Measurements from ENCODE around the gene NMRK1. TPM values are rescaled to one million over a fixed set of nuclear protein-coding genes. Genes with fewer than 3 reads are reported as not detected.

Gene NMRK1
- total and polyA plus RNA-seq, 2 of the 13 experiments (the other 11 are each of a cell fraction or from before 2014, with no cell fraction given): 9.1 to 12.9 TPM

DNA sequence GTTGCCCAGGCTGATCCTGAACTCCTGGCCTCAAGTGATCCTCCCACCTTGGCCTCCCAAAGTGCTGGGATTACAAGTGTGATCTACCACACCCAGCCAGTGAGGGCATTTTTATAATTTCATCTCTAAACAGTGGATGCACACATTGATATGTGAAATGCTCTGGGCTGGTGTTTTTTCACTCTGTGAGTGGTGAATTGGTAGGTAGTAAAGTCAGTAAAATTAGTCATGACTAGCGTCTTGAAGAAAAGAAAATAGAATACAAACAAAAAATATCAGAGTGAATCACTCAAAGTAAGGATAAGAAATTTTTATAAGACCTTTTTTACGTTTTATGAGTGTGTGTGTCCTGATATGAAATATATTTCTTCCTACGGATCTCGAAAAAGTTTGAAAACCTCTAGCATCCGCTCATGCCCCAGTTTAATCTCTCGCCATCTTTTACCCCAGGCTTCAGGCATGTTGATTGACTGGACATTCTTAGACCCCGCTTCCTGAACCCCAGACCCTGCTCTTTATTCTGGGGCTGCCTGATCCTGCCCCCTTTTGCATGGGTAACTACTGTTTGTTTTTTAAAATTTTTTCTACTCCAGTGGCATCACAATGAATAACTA lies 14.3 kb upstream of the NMRK1 start (continued):
- TF ChIP-seq KIAA2018 (CRISPR knock-in tag; IDR thresholded peaks at IDR 0.05; ENCODE audit: borderline replicate concordance): no peak
- no peak for TF ChIP-seq CCDC6 (CRISPR knock-in tag; IDR thresholded peaks at IDR 0.05)

- intact Hi-C loops (cut with micrococcal nuclease; ENCODE audit: unreplicated experiment) (no loop called here), in situ Hi-C loops (cut with HindIII; ENCODE audit: extremely low pct_ligation_motif_present, low pct_unique_long_range_greater_than_20kb) (no loop called here)
- Histone ChIP-seq H3K4me3 (replicated peaks in 1 of 3; ENCODE audit: insufficient read depth in 1 of 3, low read depth in 2 of 3, low read length in 3 of 3) (no peak overlapping the region), H3K9me3 (ENCODE audit: low read length) (no peaks in the 10 kb centered on the region), H2AFZ (ENCODE audit: low read length) (no peak overlapping the region), H3K27me3 (ENCODE audit: control insufficient read depth in 1 of 2, insufficient read depth in 2 of 2, low read length in 2 of 2) (no peaks in the 10 kb centered on the region), H3K4me1 (ENCODE audit: insufficient read depth, low read length) (peaks cover 24% of the 10 kb centered on the region), H4K20me1 (ENCODE audit: insufficient read depth, low read length) (no peaks in the 10 kb centered on the region), H3K4me2 (ENCODE audit: low read depth, low read length) (no peak overlapping the region), H3K9ac (ENCODE audit: insufficient read depth, low read depth, low read length) (no peak overlapping the region), H3K79me2 (ENCODE audit: insufficient read depth, low read length) (peaks cover 2% of the 10 kb centered on the region), H3K27ac (ENCODE audit: extremely low read length, insufficient read depth, low read length) (no peak overlapping the region), H3K36me3 (replicated peaks in 1 of 2; ENCODE audit: control insufficient read depth in 1 of 2, insufficient read depth in 2 of 2, low read length in 2 of 2) (no peaks in the 10 kb centered on the region)
- POLR2A ChIA-PET: interaction anchor here (1.3 kb wide), 1 partner anchor 13 kb away, joined by 3 read pairs; the partner anchor contains the start of genes NMRK1 and OSTF1
- 67% methylated on average over 9 of the region's 9 CpGs for WGBS (ENCODE audit: low lambda C conversion rate)
- FAIRE-seq (no peak), DNase-seq (ENCODE audit: low spot score) (no peak), ATAC-seq (no peak)
- no TSS peak for BruUV-seq (replicated peaks)
- CTCF ChIA-PET (ENCODE audit: low intra/inter-chr PET ratio, low total read pairs): no interaction called here
- no peak for TF ChIP-seq ZNF788 (CRISPR knock-in tag; IDR thresholded peaks at IDR 0.05; ENCODE audit: borderline replicate concordance)
- 0 out of 2 replicates have a peak, but pooled peaks have one; percentile 13 for TF ChIP-seq NR2F6 (IDR thresholded peaks at IDR 0.05)
- TF ChIP-seq NR2F6 (CRISPR knock-in tag; IDR thresholded peaks at IDR 0.05): no peak; the same call in 1 of the 2 replicates
- TF ChIP-seq DMAP1 (CRISPR knock-in tag; IDR thresholded peaks at IDR 0.05): no peak
- TF ChIP-seq RFXAP (CRISPR knock-in tag; IDR thresholded peaks at IDR 0.05; ENCODE audit: borderline replicate concordance): no peak
- TF ChIP-seq CCDC6 (CRISPR knock-in tag; IDR thresholded peaks at IDR 0.05): no peak
- TF ChIP-seq RARA (CRISPR knock-in tag; IDR thresholded peaks at IDR 0.05): 0 out of 2 replicates have a peak, but pooled peaks have one; percentile 11
- TF ChIP-seq, protein P1, sequence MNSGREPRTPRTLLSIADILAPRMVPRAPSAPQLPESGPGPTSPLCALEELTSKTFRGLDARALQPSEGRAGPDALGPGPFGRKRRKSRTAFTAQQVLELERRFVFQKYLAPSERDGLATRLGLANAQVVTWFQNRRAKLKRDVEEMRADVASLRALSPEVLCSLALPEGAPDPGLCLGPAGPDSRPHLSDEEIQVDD (CRISPR knock-in tag; IDR thresholded peaks at IDR 0.05; ENCODE audit: borderline replicate concordance): no peak
- no peak for TF ChIP-seq ZNF709 (CRISPR knock-in tag; IDR thresholded peaks at IDR 0.05)
Observed at GRCh38 chr9:75101004-75101588, 13.1 kb upstream of the NMRK1 start.

All from HepG2 (cell line).